Measurements from ENCODE around the gene ARHGAP26.

GRCh38 chr5:142758796-142759145 lies 11.4 kb upstream of the ARHGAP26 start:
- TF ChIP-seq, protein P1, sequence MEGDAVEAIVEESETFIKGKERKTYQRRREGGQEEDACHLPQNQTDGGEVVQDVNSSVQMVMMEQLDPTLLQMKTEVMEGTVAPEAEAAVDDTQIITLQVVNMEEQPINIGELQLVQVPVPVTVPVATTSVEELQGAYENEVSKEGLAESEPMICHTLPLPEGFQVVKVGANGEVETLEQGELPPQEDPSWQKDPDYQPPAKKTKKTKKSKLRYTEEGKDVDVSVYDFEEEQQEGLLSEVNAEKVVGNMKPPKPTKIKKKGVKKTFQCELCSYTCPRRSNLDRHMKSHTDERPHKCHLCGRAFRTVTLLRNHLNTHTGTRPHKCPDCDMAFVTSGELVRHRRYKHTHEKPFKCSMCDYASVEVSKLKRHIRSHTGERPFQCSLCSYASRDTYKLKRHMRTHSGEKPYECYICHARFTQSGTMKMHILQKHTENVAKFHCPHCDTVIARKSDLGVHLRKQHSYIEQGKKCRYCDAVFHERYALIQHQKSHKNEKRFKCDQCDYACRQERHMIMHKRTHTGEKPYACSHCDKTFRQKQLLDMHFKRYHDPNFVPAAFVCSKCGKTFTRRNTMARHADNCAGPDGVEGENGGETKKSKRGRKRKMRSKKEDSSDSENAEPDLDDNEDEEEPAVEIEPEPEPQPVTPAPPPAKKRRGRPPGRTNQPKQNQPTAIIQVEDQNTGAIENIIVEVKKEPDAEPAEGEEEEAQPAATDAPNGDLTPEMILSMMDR (optimal IDR thresholded peaks at IDR 0.05 in 1 of 3, IDR thresholded peaks at IDR 0.05 in 1 of 3, conservative IDR thresholded peaks at IDR 0.05 in 1 of 3; ENCODE audit: extremely low read depth in 1 of 3, insufficient read depth in 2 of 3, low read length in 3 of 3) = no peak
- no peak for TF ChIP-seq EZH2 (IDR thresholded peaks at IDR 0.05; ENCODE audit: low read length)

Data from keratinocyte (primary cell).